Measurements from ENCODE around the gene AP3S2. TPM values are rescaled to one million over a fixed set of nuclear protein-coding genes. Genes with fewer than 3 reads are reported as not detected.
A peak's percentile ranks its signal among the peaks of the same experiment; 100 is the strongest.

The AP3S2 gene
- total and polyA plus RNA-seq, 2 of the 13 experiments (the other 11 are each of a cell fraction or from before 2014, with no cell fraction given): 17.6 to 44.4 TPM

GRCh38 chr15:89781891-89782618 is 111.7 kb downstream of the AP3S2 start (continued):
- TF ChIP-seq AHDC1 (CRISPR knock-in tag; IDR thresholded peaks at IDR 0.05; ENCODE audit: borderline replicate concordance) (no peak), ZFY (CRISPR knock-in tag; IDR thresholded peaks at IDR 0.05) (no peak), SMC3 (IDR thresholded peaks at IDR 0.05; ENCODE audit: low read length) (no peak), NFRKB (IDR thresholded peaks at IDR 0.05) (no peak), CENPBD1 (CRISPR knock-in tag; IDR thresholded peaks at IDR 0.05; ENCODE audit: borderline replicate concordance, low read depth) (no peak), HHEX (CRISPR knock-in tag; IDR thresholded peaks at IDR 0.05) (no peak), RXRB (CRISPR knock-in tag; IDR thresholded peaks at IDR 0.05; ENCODE audit: borderline replicate concordance) (no peak), ZNF644 (CRISPR knock-in tag; IDR thresholded peaks at IDR 0.05; ENCODE audit: low read depth) (0 out of 2 replicates have a peak, but pooled peaks have one; percentile 14), SNAPC4 (CRISPR knock-in tag; IDR thresholded peaks at IDR 0.05) (no peak), ZNF124 (CRISPR knock-in tag; IDR thresholded peaks at IDR 0.05) (no peak), SRF (IDR thresholded peaks at IDR 0.05; ENCODE audit: low read depth, low read length) (no peak), GABPA (IDR thresholded peaks at IDR 0.05; ENCODE audit: low read depth, low read length) (no peak), GABPA (CRISPR knock-in tag; IDR thresholded peaks at IDR 0.05; ENCODE audit: low read depth) (no peak), ZBTB25 (CRISPR knock-in tag; IDR thresholded peaks at IDR 0.05) (no peak), NR1H2 (CRISPR knock-in tag; IDR thresholded peaks at IDR 0.05; ENCODE audit: borderline replicate concordance, low read depth) (no peak), BCL3 (CRISPR knock-in tag; IDR thresholded peaks at IDR 0.05) (no peak), IRX3 (CRISPR knock-in tag; IDR thresholded peaks at IDR 0.05; ENCODE audit: borderline replicate concordance, low read depth) (no peak)

Measured in HepG2 (cell line).